ENCODE results near the gene ADCY10.

GRCh38 chr1:167825419-167826079, 88.4 kb downstream of the ADCY10 start:
- TF ChIP-seq RFX5 (IDR thresholded peaks at IDR 0.05; ENCODE audit: low read depth, low read length) (no peak), KLF6 (CRISPR knock-in tag; IDR thresholded peaks at IDR 0.05; ENCODE audit: borderline replicate concordance) (peak; percentile 77; the same call in 1 of the 2 replicates), SIN3A (IDR thresholded peaks at IDR 0.05; ENCODE audit: borderline replicate concordance in 2 of 2, control insufficient read depth in 1 of 2, low read depth in 2 of 2, low read length in 2 of 2) (no peak), EZH2 (IDR thresholded peaks at IDR 0.05; ENCODE audit: borderline replicate concordance, low read depth, low read length) (no peak)
